ENCODE results near the gene DTYMK. TPM values are rescaled to one million over a fixed set of nuclear protein-coding genes. Genes with fewer than 3 reads are reported as not detected.

The DTYMK gene
- total RNA-seq, 6 donors from 2014 or later = 10.2 to 43.0 (median 19.6) TPM

GRCh38 chr2:241654551-241654950, 32.1 kb downstream of the DTYMK start:
- Histone ChIP-seq H3K27me3 (no peaks in the 10 kb centered on the region), H3K9me3 (no peaks in the 10 kb centered on the region), H3K36me3 (peaks cover 14 to 86% (median 65%) of the 10 kb centered on the region in 4 donors), H3K4me1 (peaks cover 0 to 5% (median 1%) of the 10 kb centered on the region in 4 donors), H3K4me3 (no peak overlapping the region), H3K27ac (no peak overlapping the region)
- ATAC-seq (ENCODE audit: low FRiP score in 2 of 2) = no peak
- no peak for DNase-seq
- no peak for TF ChIP-seq POLR2A (IDR thresholded peaks at IDR 0.05)
- TF ChIP-seq EP300 (IDR thresholded peaks at IDR 0.05) = no peak
- no peak for TF ChIP-seq POLR2AphosphoS5 (IDR thresholded peaks at IDR 0.05)
- TF ChIP-seq CTCF (IDR thresholded peaks at IDR 0.05) = no peak
- WGBS, 2 donors = 86 to 90% methylated on average over 10 to 12 of the region's 12 CpGs

GRCh38 chr2:241653210-241653750, 33.3 kb downstream of the DTYMK start:
- Histone ChIP-seq H3K36me3 (peaks cover 14 to 73% (median 54%) of the 10 kb centered on the region in 4 donors), H3K9me3 (no peaks in the 10 kb centered on the region), H3K4me3 (no peak overlapping the region), H3K27me3 (no peaks in the 10 kb centered on the region), H3K27ac (no peak overlapping the region), H3K4me1 (peaks cover 0 to 8% (median 5%) of the 10 kb centered on the region in 4 donors)
- TF ChIP-seq POLR2A (IDR thresholded peaks at IDR 0.05) (no peak), CTCF (IDR thresholded peaks at IDR 0.05) (no peak), EP300 (IDR thresholded peaks at IDR 0.05) (no peak), POLR2AphosphoS5 (IDR thresholded peaks at IDR 0.05) (no peak)
- ATAC-seq (ENCODE audit: low FRiP score in 2 of 2) (no peak), DNase-seq (no peak)
- 94 to 96% methylated on average over 7 to 13 of the region's 13 CpGs for WGBS, 2 donors

GRCh38 chr2:241652722-241653121, 33.9 kb downstream of the DTYMK start:
- no peaks in the 10 kb centered on the region for H3K27me3 ChIP-seq
- ATAC-seq (ENCODE audit: low FRiP score in 2 of 2) = no peak

GRCh38 chr2:241652142-241652541, 34.5 kb downstream of the DTYMK start:
- H3K4me1 ChIP-seq = peaks cover 0 to 8% (median 6%) of the 10 kb centered on the region in 4 donors
- TF ChIP-seq CTCF (IDR thresholded peaks at IDR 0.05) (no peak), EP300 (IDR thresholded peaks at IDR 0.05) (no peak), POLR2A (IDR thresholded peaks at IDR 0.05) (no peak), POLR2AphosphoS5 (IDR thresholded peaks at IDR 0.05) (no peak)
- ATAC-seq (ENCODE audit: low FRiP score in 2 of 2) (no peak), DNase-seq (no peak)
- no peak overlapping the region for H3K27ac ChIP-seq
- no peak overlapping the region for H3K4me3 ChIP-seq
- no peaks in the 10 kb centered on the region for H3K27me3 ChIP-seq
- WGBS, 2 donors = 96 to 99% methylated on average over 9 of the region's 9 CpGs
- no peaks in the 10 kb centered on the region for H3K9me3 ChIP-seq
- peaks cover 14 to 62% (median 46%) of the 10 kb centered on the region in 4 donors for H3K36me3 ChIP-seq

More at GRCh38 chr2:241652722-241653121, 33.9 kb downstream of the DTYMK start:
- H3K4me3 ChIP-seq = no peak overlapping the region
- H3K4me1 ChIP-seq = peaks cover 0 to 8% (median 6%) of the 10 kb centered on the region in 4 donors
- H3K27ac ChIP-seq = no peak overlapping the region
- peaks cover 14 to 68% (median 49%) of the 10 kb centered on the region in 4 donors for H3K36me3 ChIP-seq
- H3K9me3 ChIP-seq = no peaks in the 10 kb centered on the region
- no peak for TF ChIP-seq CTCF (IDR thresholded peaks at IDR 0.05)
- TF ChIP-seq POLR2AphosphoS5 (IDR thresholded peaks at IDR 0.05) = no peak
- no peak for TF ChIP-seq EP300 (IDR thresholded peaks at IDR 0.05)
- TF ChIP-seq POLR2A (IDR thresholded peaks at IDR 0.05) = no peak
- WGBS, 2 donors = 93 to 96% methylated on average over 4 to 9 of the region's 9 CpGs
- no peak for DNase-seq

GRCh38 chr2:241649927-241650326, 36.7 kb downstream of the DTYMK start:
- Histone ChIP-seq H3K27me3 (no peaks in the 10 kb centered on the region), H3K27ac (no peak overlapping the region), H3K4me1 (peaks cover 0 to 8% (median 6%) of the 10 kb centered on the region in 4 donors), H3K4me3 (no peak overlapping the region), H3K36me3 (peaks cover 6 to 40% (median 26%) of the 10 kb centered on the region in 4 donors), H3K9me3 (no peaks in the 10 kb centered on the region)
- WGBS, 2 donors = 90 to 92% methylated on average over 6 of the region's 6 CpGs
- no peak for ATAC-seq (ENCODE audit: low FRiP score in 2 of 2)
- TF ChIP-seq POLR2AphosphoS5 (IDR thresholded peaks at IDR 0.05) = no peak
- TF ChIP-seq EP300 (IDR thresholded peaks at IDR 0.05) = no peak
- TF ChIP-seq POLR2A (IDR thresholded peaks at IDR 0.05) = no peak
- no peak for TF ChIP-seq CTCF (IDR thresholded peaks at IDR 0.05)
- no peak for DNase-seq

All from upper lobe of left lung (tissue), 6 donors.